ENCODE results near the gene TOX3.

The TOX3 gene

GRCh38 chr16:52398021-52398420 is 148.9 kb downstream of the TOX3 start:
- DNase-seq (ENCODE audit: low read depth): no peak

- no peak for DNase-seq (ENCODE audit: low read depth)
Observed at GRCh38 chr16:52393448-52393847, 153.5 kb downstream of the TOX3 start.

GRCh38 chr16:52389045-52389444 is 157.9 kb downstream of the TOX3 start:
- no peak for DNase-seq (ENCODE audit: low read depth)
